ENCODE results near the gene PTTG2.

PTTG2 gene

DNA sequence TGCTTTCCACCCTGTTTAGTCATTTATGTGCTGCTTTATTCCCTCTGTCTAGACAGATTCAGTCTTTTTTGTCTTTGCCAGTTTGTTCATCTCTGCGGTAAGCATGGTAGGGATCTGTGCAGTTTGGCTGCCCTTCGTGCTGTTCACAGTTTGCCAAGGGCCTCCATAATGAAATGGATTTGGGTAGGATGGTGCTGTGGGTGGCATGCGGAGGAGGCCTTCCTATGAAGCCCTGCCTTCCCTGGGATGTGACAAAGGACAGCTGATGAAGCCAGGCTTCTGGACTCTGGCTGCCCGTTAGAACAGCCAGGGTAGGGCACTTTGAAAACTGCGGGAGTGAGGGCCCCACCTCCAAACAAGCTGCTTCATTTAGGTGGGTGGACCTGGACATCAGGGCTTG lies 47.4 kb downstream of the PTTG2 start:
- TF ChIP-seq, protein P1, sequence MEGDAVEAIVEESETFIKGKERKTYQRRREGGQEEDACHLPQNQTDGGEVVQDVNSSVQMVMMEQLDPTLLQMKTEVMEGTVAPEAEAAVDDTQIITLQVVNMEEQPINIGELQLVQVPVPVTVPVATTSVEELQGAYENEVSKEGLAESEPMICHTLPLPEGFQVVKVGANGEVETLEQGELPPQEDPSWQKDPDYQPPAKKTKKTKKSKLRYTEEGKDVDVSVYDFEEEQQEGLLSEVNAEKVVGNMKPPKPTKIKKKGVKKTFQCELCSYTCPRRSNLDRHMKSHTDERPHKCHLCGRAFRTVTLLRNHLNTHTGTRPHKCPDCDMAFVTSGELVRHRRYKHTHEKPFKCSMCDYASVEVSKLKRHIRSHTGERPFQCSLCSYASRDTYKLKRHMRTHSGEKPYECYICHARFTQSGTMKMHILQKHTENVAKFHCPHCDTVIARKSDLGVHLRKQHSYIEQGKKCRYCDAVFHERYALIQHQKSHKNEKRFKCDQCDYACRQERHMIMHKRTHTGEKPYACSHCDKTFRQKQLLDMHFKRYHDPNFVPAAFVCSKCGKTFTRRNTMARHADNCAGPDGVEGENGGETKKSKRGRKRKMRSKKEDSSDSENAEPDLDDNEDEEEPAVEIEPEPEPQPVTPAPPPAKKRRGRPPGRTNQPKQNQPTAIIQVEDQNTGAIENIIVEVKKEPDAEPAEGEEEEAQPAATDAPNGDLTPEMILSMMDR (conservative IDR thresholded peaks at IDR 0.05; ENCODE audit: low read length) = no peak
- no peak for TF ChIP-seq EZH2phosphoT487 (IDR thresholded peaks at IDR 0.05; ENCODE audit: borderline replicate concordance)
- H2AFZ ChIP-seq (ENCODE audit: low read length) = no peak overlapping the region
- H3K79me2 ChIP-seq (ENCODE audit: insufficient read depth, low read length) = peaks cover 5% of the 10 kb centered on the region; the same call in 1 of the 2 replicates
- no peaks in the 10 kb centered on the region for H3K27me3 ChIP-seq (ENCODE audit: insufficient read depth, low read length, poor library complexity, severe bottlenecking)
- H3K4me1 ChIP-seq (ENCODE audit: insufficient read depth, low read length, poor library complexity, severe bottlenecking) = peaks cover 23% of the 10 kb centered on the region
- H3K9me2 ChIP-seq (replicated peaks; ENCODE audit: low read depth, low read length) = no peaks in the 10 kb centered on the region
- H3K4me3 ChIP-seq (ENCODE audit: low read length, poor library complexity, severe bottlenecking) = no peak overlapping the region
- H4K20me1 ChIP-seq (ENCODE audit: insufficient read depth, low read length, poor library complexity, severe bottlenecking) = peaks cover 5% of the 10 kb centered on the region
- H3K9ac ChIP-seq (ENCODE audit: low read depth, low read length, poor library complexity, severe bottlenecking) = no peak overlapping the region
- no peak overlapping the region for H3K4me2 ChIP-seq (ENCODE audit: low read depth, low read length, poor library complexity, severe bottlenecking)
- no peaks in the 10 kb centered on the region for H3K9me3 ChIP-seq (ENCODE audit: insufficient read depth, low read depth, low read length)
- no peaks in the 10 kb centered on the region for H3K36me3 ChIP-seq (ENCODE audit: insufficient read depth, low read length)
- H3F3A ChIP-seq (ENCODE audit: low read depth) = no peaks in the 10 kb centered on the region

DNA sequence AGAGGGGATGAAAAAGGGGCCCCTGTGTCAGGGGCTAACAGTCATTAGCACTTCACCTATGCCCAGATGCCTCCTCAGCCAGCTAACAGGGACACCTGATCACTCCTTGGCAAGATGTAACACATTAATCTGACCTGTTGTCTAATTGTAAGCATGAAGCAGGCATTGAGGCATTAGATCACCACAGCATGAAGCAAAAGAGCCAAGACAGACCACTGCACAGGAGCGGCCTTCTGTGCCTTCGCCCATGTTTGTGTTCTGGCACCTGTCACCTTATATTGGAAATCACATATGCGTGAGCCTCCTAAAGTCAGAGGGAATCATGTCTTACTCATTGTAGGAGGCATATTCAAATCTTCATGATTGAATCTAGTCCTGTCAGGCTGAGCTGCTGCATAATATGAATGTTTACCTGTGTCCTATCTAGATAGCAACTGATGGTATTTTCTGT lies 48.4 kb downstream of the PTTG2 start:
- H3K9ac ChIP-seq (ENCODE audit: low read depth, low read length, poor library complexity, severe bottlenecking) = no peak overlapping the region
- peaks cover 5% of the 10 kb centered on the region; the same call in 1 of the 2 replicates for H3K79me2 ChIP-seq (ENCODE audit: insufficient read depth, low read length)
- peaks cover 5% of the 10 kb centered on the region for H4K20me1 ChIP-seq (ENCODE audit: insufficient read depth, low read length, poor library complexity, severe bottlenecking)
- no peaks in the 10 kb centered on the region for H3F3A ChIP-seq (ENCODE audit: low read depth)
- H3K4me3 ChIP-seq (ENCODE audit: low read length, poor library complexity, severe bottlenecking) = no peak overlapping the region
- no peaks in the 10 kb centered on the region for H3K27me3 ChIP-seq (ENCODE audit: insufficient read depth, low read length, poor library complexity, severe bottlenecking)
- H3K4me1 ChIP-seq (ENCODE audit: insufficient read depth, low read length, poor library complexity, severe bottlenecking) = peaks cover 14% of the 10 kb centered on the region
- H2AFZ ChIP-seq (ENCODE audit: low read length) = no peak overlapping the region
- TF ChIP-seq EZH2phosphoT487 (IDR thresholded peaks at IDR 0.05; ENCODE audit: borderline replicate concordance) = no peak
- TF ChIP-seq, protein P1 (conservative IDR thresholded peaks at IDR 0.05; ENCODE audit: low read length) = no peak
- H3K9me3 ChIP-seq (ENCODE audit: insufficient read depth, low read depth, low read length) = no peaks in the 10 kb centered on the region
- H3K36me3 ChIP-seq (ENCODE audit: insufficient read depth, low read length) = no peaks in the 10 kb centered on the region
- no peaks in the 10 kb centered on the region for H3K9me2 ChIP-seq (replicated peaks; ENCODE audit: low read depth, low read length)
- H3K4me2 ChIP-seq (ENCODE audit: low read depth, low read length, poor library complexity, severe bottlenecking) = no peak overlapping the region

DNA sequence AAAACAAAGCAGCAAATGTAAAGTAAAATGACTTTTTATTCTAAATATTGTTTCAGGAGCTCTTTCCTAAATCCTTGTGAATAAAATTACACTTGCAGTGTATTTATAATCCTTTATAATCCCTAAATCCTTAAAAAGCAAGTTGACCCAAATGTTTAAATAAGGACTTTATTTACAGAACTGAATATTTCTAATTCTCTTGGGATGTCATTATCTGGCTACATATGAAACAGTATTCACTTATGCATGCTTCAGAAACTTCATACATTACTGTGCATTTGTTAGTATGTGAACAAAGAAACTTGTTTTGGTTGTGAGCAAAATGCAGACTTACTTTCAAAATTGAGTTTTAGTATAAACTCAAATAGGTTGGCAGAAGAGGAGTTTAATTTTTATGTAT lies 49.2 kb downstream of the PTTG2 start:
- no peaks in the 10 kb centered on the region for H3K9me3 ChIP-seq (ENCODE audit: insufficient read depth, low read depth, low read length)
- H3K36me3 ChIP-seq (ENCODE audit: insufficient read depth, low read length) = no peaks in the 10 kb centered on the region; the same call in 1 of the 2 replicates
- H2AFZ ChIP-seq (ENCODE audit: low read length) = no peak overlapping the region
- no peaks in the 10 kb centered on the region for H3K27me3 ChIP-seq (ENCODE audit: insufficient read depth, low read length, poor library complexity, severe bottlenecking)
- H3F3A ChIP-seq (ENCODE audit: low read depth) = no peaks in the 10 kb centered on the region
- TF ChIP-seq, protein P1 (conservative IDR thresholded peaks at IDR 0.05; ENCODE audit: low read length) = no peak
- TF ChIP-seq EZH2phosphoT487 (IDR thresholded peaks at IDR 0.05; ENCODE audit: borderline replicate concordance) = no peak
- H3K4me2 ChIP-seq (ENCODE audit: low read depth, low read length, poor library complexity, severe bottlenecking) = no peak overlapping the region
- H3K79me2 ChIP-seq (ENCODE audit: insufficient read depth, low read length) = peaks cover 5% of the 10 kb centered on the region; the same call in 1 of the 2 replicates
- H3K4me3 ChIP-seq (ENCODE audit: low read length, poor library complexity, severe bottlenecking) = no peak overlapping the region
- no peak overlapping the region for H3K9ac ChIP-seq (ENCODE audit: low read depth, low read length, poor library complexity, severe bottlenecking)
- H3K9me2 ChIP-seq (replicated peaks; ENCODE audit: low read depth, low read length) = no peaks in the 10 kb centered on the region
- H3K4me1 ChIP-seq (ENCODE audit: insufficient read depth, low read length, poor library complexity, severe bottlenecking) = peaks cover 9% of the 10 kb centered on the region
- H4K20me1 ChIP-seq (ENCODE audit: insufficient read depth, low read length, poor library complexity, severe bottlenecking) = no peaks in the 10 kb centered on the region

Measured in Loucy (cell line).